Stimulated activated naive CD8-positive, alpha-beta T cell treated with anti-CD3 and anti-CD28 coated beads, Interleukin-15, amount 100 ng/mL, for 72 hours (primary cell): ENCODE results near the gene TEKT2.
A peak's percentile ranks its signal among the peaks of the same experiment; 100 is the strongest.

ENCODE experiments used
- ATAC-seq: fragments of 150-1000 bp; cut with Tn5 transposase; 2 replicates; pipeline ENCODE4 v1.10.0; 2021; ENCODE audit warnings: mild to moderate bottlenecking, moderate library complexity
- DNase-seq, 2 donors: peaks; one replicate each; pipeline ENCODE4 v3.0.0; 2021 to 2022
- H3K27ac Mint-ChIP-seq, 2 donors: one replicate each; pipeline ENCODE4 v1.8.0; 2022; ENCODE audit warnings: mild to moderate bottlenecking in 2 of 2, mixed read lengths in 2 of 2, moderate library complexity in 2 of 2
- H3K27me3 Mint-ChIP-seq: one replicate; pipeline ENCODE4 v1.8.0; 2022; ENCODE audit warnings: mixed read lengths
- H3K4me1 Mint-ChIP-seq: one replicate; pipeline ENCODE4 v1.8.0; 2022; ENCODE audit warnings: mild to moderate bottlenecking, mixed read lengths
- H3K4me3 Mint-ChIP-seq, 2 donors: one replicate each; pipeline ENCODE4 v1.8.0; 2022; ENCODE audit warnings: mild to moderate bottlenecking in 2 of 2, mixed read lengths in 2 of 2, moderate library complexity in 1 of 2
- H3K9me3 Mint-ChIP-seq, 2 donors: one replicate each; pipeline ENCODE4 v1.8.0; 2022; ENCODE audit warnings: mixed read lengths in 2 of 2

Gene TEKT2

DNA sequence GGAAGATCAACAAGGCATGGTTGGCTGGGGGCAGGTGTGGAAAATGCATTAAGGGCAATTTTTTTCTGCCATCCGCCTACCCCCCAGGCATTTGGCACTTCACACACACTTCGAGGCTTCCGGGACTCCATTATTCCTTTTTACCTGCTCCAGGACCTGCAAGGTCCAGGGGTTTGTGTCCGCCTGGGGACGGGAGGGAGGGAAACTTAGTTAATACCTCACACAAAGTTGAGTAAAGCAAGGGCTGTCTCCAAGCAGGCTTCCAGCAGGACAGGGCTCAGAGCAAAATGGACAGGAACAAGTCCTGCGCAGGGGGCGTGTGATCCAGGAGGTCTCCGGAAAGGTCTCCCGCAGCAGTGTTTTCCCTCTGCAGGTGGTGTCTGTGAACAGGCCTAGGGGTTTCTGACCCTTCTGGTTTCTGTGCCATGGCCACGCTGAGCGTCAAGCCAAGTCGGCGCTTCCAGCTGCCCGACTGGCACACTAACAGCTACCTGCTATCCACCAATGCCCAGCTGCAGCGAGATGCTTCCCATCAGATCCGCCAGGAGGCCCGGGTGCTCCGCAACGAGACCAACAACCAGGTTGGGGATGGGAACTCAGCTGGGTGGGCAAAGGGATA lies 712 bp downstream of the TEKT2 start:
- DNase-seq (no peak), ATAC-seq (no peak)
- Mint-ChIP-seq H3K27me3 (peaks cover 50% of the 10 kb centered on the region), H3K27ac (no peak overlapping the region), H3K4me3 (peak overlapping the region; percentile 37 to 73), H3K4me1 (peaks cover 10% of the 10 kb centered on the region), H3K9me3 (no peaks in the 10 kb centered on the region)

DNA sequence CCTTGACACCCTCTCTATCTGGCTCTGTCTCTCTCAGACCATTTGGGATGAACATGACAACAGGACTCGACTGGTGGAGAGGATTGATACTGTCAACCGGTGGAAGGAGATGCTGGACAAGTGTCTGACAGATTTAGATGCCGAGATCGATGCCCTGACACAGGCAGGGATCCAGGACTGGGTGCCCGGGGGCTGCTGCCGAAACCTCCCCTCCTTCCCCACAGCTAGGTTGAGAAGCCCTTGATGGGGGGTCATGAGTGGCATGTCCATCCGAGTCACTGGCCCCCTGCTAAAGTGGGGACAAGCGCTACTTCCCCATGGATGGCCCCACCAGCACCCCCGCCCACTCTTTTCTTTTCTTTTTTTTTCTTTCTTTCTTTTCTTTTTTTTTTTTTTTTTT lies 1.2 kb downstream of the TEKT2 start:
- Mint-ChIP-seq H3K27ac (no peak overlapping the region), H3K4me1 (peaks cover 15% of the 10 kb centered on the region), H3K4me3 (no peak overlapping the region), H3K27me3 (peaks cover 50% of the 10 kb centered on the region), H3K9me3 (no peaks in the 10 kb centered on the region)
- ATAC-seq (no peak), DNase-seq (no peak)

DNA sequence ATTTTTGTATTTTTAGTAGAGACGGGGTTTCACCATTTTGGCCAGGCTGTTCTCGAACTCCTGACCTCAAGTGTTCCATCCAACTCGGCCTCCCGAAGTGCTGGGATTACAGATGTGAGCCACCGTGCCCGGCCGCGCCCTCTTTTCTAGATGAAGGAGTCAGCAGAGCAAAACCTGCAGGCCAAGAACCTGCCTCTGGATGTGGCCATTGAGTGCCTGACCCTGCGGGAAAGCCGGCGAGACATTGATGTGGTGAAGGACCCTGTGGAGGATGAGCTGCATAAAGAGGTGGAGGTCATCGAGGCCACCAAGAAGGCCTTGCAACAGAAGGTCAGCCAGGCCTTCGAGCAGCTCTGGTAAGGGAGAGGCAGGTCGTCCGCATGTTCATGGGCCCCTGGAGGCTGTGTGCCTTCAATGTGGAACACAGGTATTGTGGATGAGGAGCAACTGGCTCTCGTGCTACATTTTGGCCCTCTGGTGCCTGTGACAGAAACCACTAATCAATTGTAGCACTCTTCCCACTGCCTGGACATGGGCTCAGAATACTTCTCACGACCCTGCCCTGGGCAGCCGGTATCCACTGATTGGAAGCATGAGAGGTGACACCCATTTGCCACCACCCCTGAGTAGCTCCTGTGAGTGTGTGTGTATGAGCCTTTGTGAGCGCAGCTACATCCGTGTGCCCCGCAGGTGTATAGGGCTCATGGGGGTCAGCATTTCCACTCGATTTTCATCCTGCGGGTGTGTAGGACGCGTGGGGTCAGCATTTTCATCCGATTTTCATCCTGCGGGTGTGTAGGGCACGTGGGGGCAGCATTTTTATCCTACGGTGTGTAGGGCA lies 2.0 kb downstream of the TEKT2 start:
- Mint-ChIP-seq H3K4me1 (peaks cover 19% of the 10 kb centered on the region), H3K9me3 (no peaks in the 10 kb centered on the region), H3K4me3 (no peak overlapping the region), H3K27ac (no peak overlapping the region), H3K27me3 (peaks cover 42% of the 10 kb centered on the region)
- ATAC-seq (no peak), DNase-seq (no peak)

DNA sequence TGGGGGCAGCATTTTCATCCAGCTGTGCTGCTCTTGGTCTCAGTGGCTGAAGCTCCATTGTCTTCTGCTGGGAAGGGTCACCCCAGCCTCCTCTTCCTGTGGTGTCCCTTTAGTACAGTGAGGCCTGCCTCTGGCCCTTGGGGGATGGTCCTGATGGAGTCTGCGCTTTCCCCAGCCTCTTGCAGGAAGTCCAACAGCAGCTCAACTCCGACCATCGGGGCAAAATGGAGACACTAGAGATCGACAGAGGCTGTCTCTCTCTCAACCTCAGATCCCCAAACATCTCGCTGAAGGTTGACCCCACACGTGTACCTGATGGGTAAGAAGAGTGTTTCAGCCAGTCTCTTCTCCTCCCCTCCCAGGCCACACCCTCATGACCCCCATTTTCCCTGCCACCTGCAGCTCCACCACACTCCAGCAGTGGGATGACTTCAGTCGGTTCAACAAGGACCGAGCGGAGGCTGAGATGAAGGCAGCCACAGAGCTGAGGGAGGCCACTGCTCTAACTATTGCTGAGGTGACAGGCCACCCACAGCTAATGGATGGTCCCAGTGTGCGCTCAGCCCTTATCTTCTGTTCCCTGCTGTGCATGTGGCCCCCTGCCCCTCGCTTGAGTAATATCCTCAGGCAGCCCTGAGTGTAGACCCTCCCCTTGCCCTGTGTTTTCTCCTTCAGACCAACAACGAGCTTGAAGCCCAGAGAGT lies 2.8 kb downstream of the TEKT2 start:
- DNase-seq (no peak), ATAC-seq (no peak)
- H3K9me3 Mint-ChIP-seq, result no peaks in the 10 kb centered on the region
- H3K27ac Mint-ChIP-seq, result no peak overlapping the region
- H3K27me3 Mint-ChIP-seq, result peaks cover 41% of the 10 kb centered on the region
- H3K4me1 Mint-ChIP-seq, result peaks cover 27% of the 10 kb centered on the region
- peak overlapping the region; percentile 23 to 61 for H3K4me3 Mint-ChIP-seq

DNA sequence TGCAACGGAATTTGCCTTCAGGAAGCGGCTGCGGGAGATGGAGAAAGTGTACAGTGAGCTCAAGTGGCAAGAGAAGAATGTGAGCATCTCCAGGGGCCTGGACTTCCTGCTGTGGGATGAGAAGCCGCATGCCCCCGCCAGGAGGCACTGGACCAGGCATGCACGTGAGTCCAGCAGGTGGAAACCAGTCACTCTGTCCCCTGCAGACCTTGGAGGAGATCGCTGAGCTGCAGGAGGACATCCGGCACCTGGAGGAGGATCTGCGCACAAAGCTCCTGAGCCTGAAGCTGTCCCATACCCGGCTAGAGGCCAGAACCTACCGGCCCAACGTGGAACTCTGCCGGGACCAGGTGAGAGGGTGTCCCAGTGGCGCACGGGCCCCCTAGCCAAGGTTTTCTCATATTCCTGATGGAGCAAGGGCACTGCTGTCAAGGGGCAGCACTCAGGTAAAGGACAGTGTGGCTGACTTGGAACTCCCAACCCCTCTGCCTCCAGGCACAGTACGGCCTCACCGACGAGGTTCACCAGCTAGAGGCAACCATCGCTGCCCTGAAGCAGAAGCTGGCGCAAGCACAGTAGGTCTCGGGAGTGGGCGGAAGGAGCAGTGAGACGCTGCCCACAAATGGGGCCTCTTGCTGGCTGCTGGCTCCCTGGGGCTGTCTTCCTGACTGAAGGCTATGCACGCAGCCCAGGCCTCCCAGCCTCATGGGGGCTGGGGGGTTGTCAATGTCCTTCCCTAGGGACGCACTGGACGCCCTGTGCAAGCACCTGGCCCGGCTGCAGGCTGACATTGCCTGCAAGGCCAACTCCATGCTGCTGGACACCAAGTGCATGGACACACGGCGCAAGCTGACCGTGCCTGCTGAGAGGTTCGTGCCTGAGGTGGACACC lies 3.6 kb downstream of the TEKT2 start:
- Mint-ChIP-seq H3K27me3 (peaks cover 33% of the 10 kb centered on the region), H3K4me1 (peaks cover 35% of the 10 kb centered on the region), H3K27ac (peak overlapping the region in 1 of 2 donors; percentile 67), H3K9me3 (no peaks in the 10 kb centered on the region), H3K4me3 (peak overlapping the region; percentile 23 to 61)
- ATAC-seq, result no peak
- no peak for DNase-seq

DNA sequence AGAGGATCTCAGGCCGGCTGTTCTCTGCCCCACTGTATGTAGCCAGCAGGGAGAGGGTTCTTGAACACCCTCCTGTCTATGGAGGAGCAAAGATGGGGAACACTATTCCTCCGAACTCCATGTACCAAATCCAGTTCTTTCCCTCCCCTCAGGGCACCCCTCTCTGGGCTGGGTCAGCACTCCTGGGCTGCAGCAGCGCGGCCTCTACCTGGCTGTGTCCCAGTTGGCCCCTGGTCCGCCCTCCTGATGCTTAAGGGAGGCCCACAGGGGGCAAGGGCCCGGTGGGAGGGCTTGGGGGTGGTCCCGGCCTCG lies 4.3 kb downstream of the TEKT2 start:
- H3K4me3 Mint-ChIP-seq, result peak overlapping the region; percentile 90 to 99
- DNase-seq, result no peak
- H3K27ac Mint-ChIP-seq, result peak overlapping the region in 1 of 2 donors; percentile 97
- H3K4me1 Mint-ChIP-seq, result peaks cover 43% of the 10 kb centered on the region
- ATAC-seq, result peak; percentile 50
- H3K27me3 Mint-ChIP-seq, result peaks cover 25% of the 10 kb centered on the region
- no peaks in the 10 kb centered on the region for H3K9me3 Mint-ChIP-seq

DNA sequence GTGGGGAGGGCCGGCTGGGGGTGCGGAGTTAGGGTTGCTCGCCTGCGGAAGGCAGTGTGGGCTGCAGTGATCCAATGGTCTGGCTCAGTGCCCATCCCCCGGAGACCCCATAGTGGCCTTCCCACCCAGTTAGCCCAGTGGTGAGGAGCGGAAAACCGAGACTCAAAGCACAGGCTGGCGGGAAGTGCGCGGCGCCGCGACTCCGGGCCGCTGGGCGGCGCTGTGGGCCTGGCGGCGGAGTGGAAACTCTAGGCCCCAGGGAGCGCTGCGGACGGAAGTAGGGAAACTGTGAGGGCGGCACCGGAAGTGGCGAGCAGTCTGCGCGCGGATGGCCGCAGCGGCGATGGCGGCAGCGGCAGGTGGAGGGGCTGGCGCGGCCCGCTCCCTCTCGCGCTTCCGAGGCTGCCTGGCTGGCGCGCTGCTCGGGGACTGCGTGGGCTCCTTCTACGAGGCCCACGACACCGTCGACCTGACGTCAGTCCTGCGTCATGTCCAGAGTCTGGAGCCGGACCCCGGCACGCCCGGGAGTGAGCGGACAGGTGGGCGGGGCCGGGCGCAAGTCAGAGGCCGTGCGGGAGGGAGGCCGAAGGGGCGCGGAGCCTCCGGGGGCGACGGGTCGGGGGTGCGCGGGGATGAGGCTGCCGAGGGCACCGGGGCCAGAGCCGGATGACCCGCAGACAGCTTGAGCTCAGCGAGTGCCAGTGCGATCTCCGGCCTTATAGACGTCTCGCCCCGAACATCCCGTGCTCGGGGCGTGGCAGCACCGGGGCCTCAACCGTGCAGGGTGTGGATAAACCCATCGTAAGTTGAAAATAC lies 4.9 kb downstream of the TEKT2 start, which contains the start of gene ADPRS:
Gene ADPRS (plus strand): TSS at position 316 of the 816 bp plus-strand sequence. CDS start 13 bp downstream, at position 329.
- peak; percentile 89 to 91 for DNase-seq
- Mint-ChIP-seq H3K27me3 (peaks cover 20% of the 10 kb centered on the region), H3K4me3 (peak within 1 kb of the TSS; percentile 90 to 99), H3K27ac (peak within 1 kb of the TSS; percentile 96 to 97), H3K9me3 (no peaks in the 10 kb centered on the region), H3K4me1 (peaks cover 46% of the 10 kb centered on the region)
- peak; percentile 92 for ATAC-seq

DNA sequence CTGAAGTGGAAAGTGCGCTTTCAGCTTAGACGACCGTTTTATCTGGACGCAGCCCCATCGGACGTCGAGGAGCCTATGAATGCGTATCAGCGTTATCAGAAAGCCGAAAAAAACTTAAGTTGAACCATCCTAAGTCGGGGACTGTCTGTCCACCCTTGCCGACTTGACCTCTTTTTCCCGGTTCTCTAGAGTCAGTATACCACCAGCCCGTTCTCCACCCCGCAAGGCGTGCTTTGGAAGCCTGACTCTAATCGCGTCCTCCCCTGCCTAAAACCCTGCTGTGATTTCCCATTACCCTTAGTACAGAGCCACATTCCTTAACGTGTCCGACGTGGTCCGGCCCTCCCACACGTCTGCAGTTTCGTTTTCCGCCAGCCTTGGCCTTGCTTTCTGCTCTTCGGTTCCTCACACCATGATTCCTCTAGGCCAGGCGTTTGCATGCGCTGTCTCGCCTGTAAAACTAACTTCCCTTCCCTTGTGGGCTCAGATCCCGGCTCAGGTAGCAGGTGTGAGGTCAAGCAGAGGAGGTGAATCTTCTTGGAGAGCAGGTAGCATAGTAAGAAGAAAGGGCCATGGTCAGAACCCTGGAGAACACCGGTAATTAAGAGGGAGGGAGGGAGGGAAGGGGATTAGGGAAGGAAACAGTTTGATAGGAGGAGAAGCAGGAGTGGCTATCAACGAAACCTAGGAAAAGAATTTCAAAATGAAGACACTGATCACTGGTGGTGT lies 5.7 kb downstream of the TEKT2 start:
- Mint-ChIP-seq H3K27ac (peak overlapping the region; percentile 96 to 97), H3K9me3 (no peaks in the 10 kb centered on the region), H3K27me3 (peaks cover 16% of the 10 kb centered on the region), H3K4me1 (peaks cover 46% of the 10 kb centered on the region), H3K4me3 (peak overlapping the region; percentile 90 to 99)
- ATAC-seq (no peak), DNase-seq (no peak)

DNA sequence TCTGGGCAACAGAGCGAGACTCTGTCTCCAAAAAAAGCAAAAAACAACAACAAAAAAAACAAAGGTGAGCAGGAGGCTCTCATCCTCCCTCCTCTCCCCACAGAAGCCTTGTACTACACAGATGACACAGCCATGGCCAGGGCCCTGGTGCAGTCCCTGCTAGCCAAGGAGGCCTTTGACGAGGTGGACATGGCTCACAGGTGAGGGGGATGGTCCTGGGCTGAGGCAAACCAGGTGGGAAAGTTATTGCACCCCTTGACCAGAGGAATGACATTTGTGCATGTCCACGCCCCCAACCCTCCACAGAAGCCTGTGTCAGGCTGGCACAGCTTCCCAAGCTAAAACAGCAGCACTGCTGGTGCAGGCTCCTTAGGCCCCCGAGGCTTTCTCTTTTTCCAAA lies 7.2 kb downstream of the TEKT2 start:
- Mint-ChIP-seq H3K9me3 (no peaks in the 10 kb centered on the region), H3K4me3 (peak overlapping the region in 1 of 2 donors; percentile 32), H3K27me3 (peaks cover under 1% of the 10 kb centered on the region), H3K27ac (peak overlapping the region in 1 of 2 donors; percentile 27), H3K4me1 (peaks cover 46% of the 10 kb centered on the region)
- no peak for ATAC-seq
- no peak for DNase-seq

DNA sequence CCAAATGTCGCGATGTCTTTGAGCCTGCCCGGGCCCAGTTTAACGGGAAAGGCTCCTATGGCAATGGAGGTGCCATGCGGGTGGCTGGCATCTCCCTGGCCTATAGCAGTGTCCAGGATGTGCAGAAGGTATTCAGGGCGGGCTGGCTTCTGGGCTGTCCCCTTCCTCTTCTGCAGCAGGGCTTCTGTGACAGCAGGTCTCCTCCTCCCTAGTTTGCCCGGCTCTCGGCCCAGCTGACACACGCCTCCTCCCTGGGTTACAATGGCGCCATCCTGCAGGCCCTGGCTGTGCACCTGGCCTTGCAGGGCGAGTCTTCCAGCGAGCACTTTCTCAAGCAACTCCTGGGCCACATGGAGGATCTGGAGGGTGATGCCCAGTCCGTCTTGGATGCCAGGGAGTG lies 7.8 kb downstream of the TEKT2 start:
- DNase-seq (no peak), ATAC-seq (no peak)
- H3K9me3 Mint-ChIP-seq, result no peaks in the 10 kb centered on the region
- H3K27me3 Mint-ChIP-seq, result no peaks in the 10 kb centered on the region
- peaks cover 46% of the 10 kb centered on the region for H3K4me1 Mint-ChIP-seq
- peak overlapping the region in 1 of 2 donors; percentile 32 for H3K4me3 Mint-ChIP-seq
- H3K27ac Mint-ChIP-seq, result peak overlapping the region in 1 of 2 donors; percentile 93

DNA sequence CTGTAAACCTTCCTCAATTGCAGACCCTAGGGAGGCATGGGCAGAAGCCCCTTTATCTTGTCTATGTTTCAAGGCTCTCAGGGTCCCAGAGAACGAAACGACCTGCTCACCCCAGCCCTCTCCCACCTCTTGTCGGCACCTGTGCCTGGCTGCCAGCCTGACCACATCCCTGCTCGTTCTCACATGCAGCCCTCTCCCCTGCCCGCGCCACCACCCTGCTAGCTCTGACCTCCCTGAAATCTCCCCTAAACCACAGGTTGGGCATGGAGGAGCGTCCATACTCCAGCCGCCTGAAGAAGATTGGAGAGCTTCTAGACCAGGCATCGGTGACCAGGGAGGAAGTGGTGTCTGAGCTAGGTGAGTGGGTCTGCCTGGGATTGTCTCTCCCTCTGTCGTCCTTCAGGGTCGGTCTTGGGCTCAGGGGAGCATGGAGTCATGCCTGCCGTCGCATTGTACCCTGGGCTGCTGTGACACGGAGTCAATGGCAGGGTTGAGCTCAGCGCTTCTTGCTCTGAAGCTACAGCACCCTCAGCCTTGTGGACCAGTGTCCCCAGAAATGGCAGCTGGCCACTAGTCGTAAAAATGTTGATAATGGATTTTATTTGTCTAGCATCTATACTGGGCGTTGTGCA lies 8.4 kb downstream of the TEKT2 start:
- H3K4me3 Mint-ChIP-seq, result no peak overlapping the region
- H3K27me3 Mint-ChIP-seq, result no peaks in the 10 kb centered on the region
- no peak for ATAC-seq
- no peaks in the 10 kb centered on the region for H3K9me3 Mint-ChIP-seq
- peaks cover 42% of the 10 kb centered on the region for H3K4me1 Mint-ChIP-seq
- DNase-seq, result no peak
- H3K27ac Mint-ChIP-seq, result no peak overlapping the region

DNA sequence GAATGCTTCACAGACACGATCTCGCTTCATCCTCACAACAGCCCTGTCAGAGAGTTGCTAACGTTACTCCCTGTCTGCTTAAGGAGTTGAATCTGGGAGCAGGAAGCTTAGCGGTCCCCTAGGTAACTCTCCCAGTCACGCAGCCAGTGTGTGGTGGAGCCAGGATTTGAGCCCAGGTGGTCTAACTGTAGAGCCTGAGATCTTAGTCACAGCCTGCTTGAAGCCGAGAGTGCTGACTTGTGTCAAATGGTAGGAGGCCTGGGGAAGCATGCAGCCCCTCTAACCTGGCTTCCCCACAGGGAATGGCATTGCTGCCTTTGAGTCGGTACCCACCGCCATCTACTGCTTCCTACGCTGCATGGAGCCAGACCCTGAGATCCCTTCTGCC lies 8.9 kb downstream of the TEKT2 start:
- ATAC-seq (no peak), DNase-seq (no peak)
- no peak overlapping the region for H3K27ac Mint-ChIP-seq
- no peaks in the 10 kb centered on the region for H3K9me3 Mint-ChIP-seq
- H3K4me1 Mint-ChIP-seq, result peaks cover 41% of the 10 kb centered on the region
- no peak overlapping the region for H3K4me3 Mint-ChIP-seq
- H3K27me3 Mint-ChIP-seq, result no peaks in the 10 kb centered on the region

DNA sequence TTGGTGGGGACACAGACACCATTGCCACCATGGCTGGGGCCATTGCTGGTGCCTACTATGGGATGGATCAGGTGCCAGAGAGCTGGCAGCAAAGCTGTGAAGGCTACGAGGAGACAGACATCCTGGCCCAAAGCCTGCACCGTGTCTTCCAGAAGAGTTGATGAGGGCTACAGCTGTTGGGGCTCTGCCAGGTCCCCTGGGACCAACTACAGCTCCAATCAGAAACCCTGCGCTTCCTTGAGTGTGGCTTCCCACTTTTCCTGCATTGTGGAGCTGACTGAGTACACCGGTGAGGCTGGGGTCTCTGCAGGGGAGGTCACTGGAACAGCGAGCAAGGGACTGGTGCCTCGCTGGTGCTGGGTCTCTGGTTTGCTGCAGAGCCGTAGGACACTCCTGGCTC lies 9.3 kb downstream of the TEKT2 start:
- peaks cover 41% of the 10 kb centered on the region for H3K4me1 Mint-ChIP-seq
- no peaks in the 10 kb centered on the region for H3K9me3 Mint-ChIP-seq

DNA sequence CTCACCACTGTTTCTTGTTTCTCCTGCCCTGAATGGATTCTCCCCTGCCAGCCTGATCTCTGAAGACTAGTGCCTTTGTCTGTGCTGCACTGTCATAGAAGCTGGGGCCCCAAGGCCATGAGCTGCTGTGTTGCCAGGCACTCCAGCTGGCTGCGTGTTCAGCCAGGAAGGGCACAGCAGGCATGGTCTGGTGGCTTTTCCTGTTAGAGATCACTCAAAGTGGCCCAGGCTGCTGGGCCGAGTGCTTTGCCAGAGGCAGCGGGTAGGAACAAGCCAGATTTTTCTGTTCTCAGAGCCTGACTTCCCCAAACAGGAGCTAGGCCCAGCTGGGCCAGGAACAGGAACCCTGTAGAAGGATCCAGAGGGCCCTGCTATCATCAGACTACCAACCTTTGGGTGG lies 10.0 kb downstream of the TEKT2 start:
- Mint-ChIP-seq H3K4me3 (no peak overlapping the region), H3K4me1 (peaks cover 41% of the 10 kb centered on the region), H3K9me3 (no peaks in the 10 kb centered on the region), H3K27ac (no peak overlapping the region), H3K27me3 (no peaks in the 10 kb centered on the region)
- DNase-seq (no peak), ATAC-seq (no peak)

More for the DNA sequence above, 9.3 kb downstream of the TEKT2 start:
- Mint-ChIP-seq H3K27ac (no peak overlapping the region), H3K4me3 (no peak overlapping the region), H3K27me3 (no peaks in the 10 kb centered on the region)
- DNase-seq, result no peak
- no peak for ATAC-seq
